HepG2 (cell line): ENCODE measurements around the gene JUND. TPM values are rescaled to one million over a fixed set of nuclear protein-coding genes. Genes with fewer than 3 reads are reported as not detected.

Experiments used
- ATF1 ChIP-seq: IDR thresholded peaks from 2 replicates; pipeline ENCODE4 v1.6.1; 2016; ENCODE audit warnings: mild to moderate bottlenecking, control low read depth
- CEBPB ChIP-seq: IDR thresholded peaks from 2 replicates; pipeline ENCODE4 v1.6.1; 2011; ENCODE audit warnings: low read depth, low read length, improper control_type of control experiment, borderline replicate concordance
- CEBPG ChIP-seq: IDR thresholded peaks from 2 replicates; pipeline ENCODE4 v1.6.1; 2016
- JARID2 ChIP-seq: sonication (generic); formaldehyde crosslinking; IDR thresholded peaks from 2 replicates; pipeline ENCODE4 v1.8.1; 2023; ENCODE audit warnings: missing genetic modification reagents, inconsistent platforms; ENCODE audit not compliant: insufficient replicate concordance
- MED1 ChIP-seq: sonication (generic); formaldehyde crosslinking; IDR thresholded peaks from 2 replicates; pipeline ENCODE4 v1.4.0; 2020; ENCODE audit warnings: missing genetic modification reagents
- MEIS2 ChIP-seq: sonication (generic); formaldehyde crosslinking; IDR thresholded peaks from 2 replicates; pipeline ENCODE4 v1.9.0; 2021; ENCODE audit warnings: mild to moderate bottlenecking, missing genetic modification reagents
- NCOR1 ChIP-seq: fragments of 200-600 bp; sonication (generic); IDR thresholded peaks from 2 replicates; pipeline ENCODE4 v1.7.0; 2017; ENCODE audit warnings: antibody characterized with exemption, low read length, borderline replicate concordance
- NKX3-1 ChIP-seq: sonication (generic); formaldehyde crosslinking; IDR thresholded peaks from 2 replicates; pipeline ENCODE4 v1.5.0; 2020; ENCODE audit warnings: missing genetic modification reagents
- PATZ1 ChIP-seq: sonication (generic); formaldehyde crosslinking; IDR thresholded peaks from 2 replicates; pipeline ENCODE4 v1.4.0; 2020; ENCODE audit warnings: missing genetic modification reagents
- SNRNP70 ChIP-seq: fragments of 200-400 bp; formaldehyde crosslinking; IDR thresholded peaks from 2 replicates; pipeline ENCODE4 v1.6.1; 2017; ENCODE audit warnings: mild to moderate bottlenecking, low read depth, low read length, moderate library complexity
- SRY ChIP-seq: sonication (generic); formaldehyde crosslinking; IDR thresholded peaks from 2 replicates; pipeline ENCODE4 v1.8.0; 2022; ENCODE audit warnings: mild to moderate bottlenecking, missing genetic modification reagents
- TBX3 ChIP-seq: fragments of 450-650 bp; IDR thresholded peaks from 2 replicates; pipeline ENCODE4 v1.6.1; 2017; ENCODE audit warnings: antibody characterized with exemption, mild to moderate bottlenecking, inconsistent platforms, borderline replicate concordance
- THAP11 ChIP-seq: IDR thresholded peaks from 2 replicates; pipeline ENCODE4 v1.6.1; 2016; ENCODE audit warnings: missing biosample characterization, missing genetic modification reagents
- ZNF513 ChIP-seq: sonication (generic); formaldehyde crosslinking; conservative IDR thresholded peaks from 2 replicates; pipeline ENCODE4 v1.5.0; 2020; ENCODE audit warnings: missing genetic modification reagents
- ZNF543 ChIP-seq: sonication (generic); formaldehyde crosslinking; IDR thresholded peaks from 2 replicates; pipeline ENCODE4 v1.4.0; 2020; ENCODE audit warnings: mild to moderate bottlenecking, missing genetic modification reagents
- ZNF644 ChIP-seq: IDR thresholded peaks from 2 replicates; pipeline ENCODE4 v1.6.1; 2016; ENCODE audit warnings: low read depth
- polyA plus RNA-seq, 8 experiments: library from polyadenylated mRNA; depleted of rRNA in 3 of 8; stranded (reverse) in 7 of 8; unstranded in 1 of 8; fragments of >200 nt; fragmentation: Illumina TruSeq in 4 of 8; extraction: Trizol in 4 of 8; gene quantifications; 2 replicates each; pipeline versions ENCODE4 v1.2.1 to v1.2.3, GENCODE V29; 2011 to 2016; ENCODE audit warnings: low read depth in 4 of 8, missing spikeins in 1 of 8, mixed read lengths in 1 of 8; ENCODE audit not compliant: insufficient read depth in 1 of 8
- total RNA-seq, 5 experiments: library from RNA; depleted of rRNA; stranded (reverse); fragments of >200 nt; fragmentation: Illumina TruSeq; extraction: Trizol; gene quantifications; 2 replicates each; pipeline ENCODE4 v1.2.3, GENCODE V29; 2016; ENCODE audit warnings: low read depth in 1 of 5
- TF ChIP-seq, protein P1 (sequence below): sonication (generic); formaldehyde crosslinking; IDR thresholded peaks from 2 replicates; pipeline ENCODE4 v1.5.1; 2020; ENCODE audit warnings: mild to moderate bottlenecking, moderate library complexity, missing genetic modification reagents
- TF ChIP-seq, protein P2 (sequence below): IDR thresholded peaks from 2 replicates; pipeline ENCODE4 v1.6.1; 2016; ENCODE audit warnings: low read depth, missing genetic modification reagents, missing compliant biosample characterization

The JUND gene
- total and polyA plus RNA-seq, 2 of the 13 experiments (the other 11 are each of a cell fraction or from before 2014, with no cell fraction given) = 41.2 to 59.8 TPM

GRCh38 chr19:18253130-18253529 lies 28.3 kb downstream of the JUND start (continued):
- TF ChIP-seq PATZ1 (no peak), ZNF644 (CRISPR knock-in tag) (no peak), SNRNP70 (no peak), NKX3-1 (no peak), SRY (CRISPR knock-in tag) (no peak), ATF1 (no peak), CEBPG (CRISPR knock-in tag) (peak; percentile 53), ZNF513 (no peak), TBX3 (no peak), ZNF543 (CRISPR knock-in tag) (no peak), THAP11 (no peak), NCOR1 (no peak), CEBPB (peak; percentile 46; the same call in 1 of the 2 replicates), JARID2 (CRISPR knock-in tag) (no peak), MED1 (no peak), MEIS2 (CRISPR knock-in tag) (no peak)
- TF ChIP-seq, protein P1, sequence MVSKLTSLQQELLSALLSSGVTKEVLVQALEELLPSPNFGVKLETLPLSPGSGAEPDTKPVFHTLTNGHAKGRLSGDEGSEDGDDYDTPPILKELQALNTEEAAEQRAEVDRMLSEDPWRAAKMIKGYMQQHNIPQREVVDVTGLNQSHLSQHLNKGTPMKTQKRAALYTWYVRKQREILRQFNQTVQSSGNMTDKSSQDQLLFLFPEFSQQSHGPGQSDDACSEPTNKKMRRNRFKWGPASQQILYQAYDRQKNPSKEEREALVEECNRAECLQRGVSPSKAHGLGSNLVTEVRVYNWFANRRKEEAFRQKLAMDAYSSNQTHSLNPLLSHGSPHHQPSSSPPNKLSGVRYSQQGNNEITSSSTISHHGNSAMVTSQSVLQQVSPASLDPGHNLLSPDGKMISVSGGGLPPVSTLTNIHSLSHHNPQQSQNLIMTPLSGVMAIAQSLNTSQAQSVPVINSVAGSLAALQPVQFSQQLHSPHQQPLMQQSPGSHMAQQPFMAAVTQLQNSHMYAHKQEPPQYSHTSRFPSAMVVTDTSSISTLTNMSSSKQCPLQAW = no peak
- TF ChIP-seq, protein P2, sequence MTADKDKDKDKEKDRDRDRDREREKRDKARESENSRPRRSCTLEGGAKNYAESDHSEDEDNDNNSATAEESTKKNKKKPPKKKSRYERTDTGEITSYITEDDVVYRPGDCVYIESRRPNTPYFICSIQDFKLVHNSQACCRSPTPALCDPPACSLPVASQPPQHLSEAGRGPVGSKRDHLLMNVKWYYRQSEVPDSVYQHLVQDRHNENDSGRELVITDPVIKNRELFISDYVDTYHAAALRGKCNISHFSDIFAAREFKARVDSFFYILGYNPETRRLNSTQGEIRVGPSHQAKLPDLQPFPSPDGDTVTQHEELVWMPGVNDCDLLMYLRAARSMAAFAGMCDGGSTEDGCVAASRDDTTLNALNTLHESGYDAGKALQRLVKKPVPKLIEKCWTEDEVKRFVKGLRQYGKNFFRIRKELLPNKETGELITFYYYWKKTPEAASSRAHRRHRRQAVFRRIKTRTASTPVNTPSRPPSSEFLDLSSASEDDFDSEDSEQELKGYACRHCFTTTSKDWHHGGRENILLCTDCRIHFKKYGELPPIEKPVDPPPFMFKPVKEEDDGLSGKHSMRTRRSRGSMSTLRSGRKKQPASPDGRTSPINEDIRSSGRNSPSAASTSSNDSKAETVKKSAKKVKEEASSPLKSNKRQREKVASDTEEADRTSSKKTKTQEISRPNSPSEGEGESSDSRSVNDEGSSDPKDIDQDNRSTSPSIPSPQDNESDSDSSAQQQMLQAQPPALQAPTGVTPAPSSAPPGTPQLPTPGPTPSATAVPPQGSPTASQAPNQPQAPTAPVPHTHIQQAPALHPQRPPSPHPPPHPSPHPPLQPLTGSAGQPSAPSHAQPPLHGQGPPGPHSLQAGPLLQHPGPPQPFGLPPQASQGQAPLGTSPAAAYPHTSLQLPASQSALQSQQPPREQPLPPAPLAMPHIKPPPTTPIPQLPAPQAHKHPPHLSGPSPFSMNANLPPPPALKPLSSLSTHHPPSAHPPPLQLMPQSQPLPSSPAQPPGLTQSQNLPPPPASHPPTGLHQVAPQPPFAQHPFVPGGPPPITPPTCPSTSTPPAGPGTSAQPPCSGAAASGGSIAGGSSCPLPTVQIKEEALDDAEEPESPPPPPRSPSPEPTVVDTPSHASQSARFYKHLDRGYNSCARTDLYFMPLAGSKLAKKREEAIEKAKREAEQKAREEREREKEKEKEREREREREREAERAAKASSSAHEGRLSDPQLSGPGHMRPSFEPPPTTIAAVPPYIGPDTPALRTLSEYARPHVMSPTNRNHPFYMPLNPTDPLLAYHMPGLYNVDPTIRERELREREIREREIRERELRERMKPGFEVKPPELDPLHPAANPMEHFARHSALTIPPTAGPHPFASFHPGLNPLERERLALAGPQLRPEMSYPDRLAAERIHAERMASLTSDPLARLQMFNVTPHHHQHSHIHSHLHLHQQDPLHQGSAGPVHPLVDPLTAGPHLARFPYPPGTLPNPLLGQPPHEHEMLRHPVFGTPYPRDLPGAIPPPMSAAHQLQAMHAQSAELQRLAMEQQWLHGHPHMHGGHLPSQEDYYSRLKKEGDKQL (CRISPR knock-in tag) = no peak
